HG02763 (cell line): Measurements from ENCODE around the gene CACNA1C.

Experiments used
- ATAC-seq: cut with Tn5 transposase; IDR thresholded peaks from one replicate; pipeline ENCODE4 v1.9.1; 2021; ENCODE audit warnings: mild to moderate bottlenecking, moderate library complexity; ENCODE audit not compliant: unreplicated experiment

CACNA1C gene

DNA sequence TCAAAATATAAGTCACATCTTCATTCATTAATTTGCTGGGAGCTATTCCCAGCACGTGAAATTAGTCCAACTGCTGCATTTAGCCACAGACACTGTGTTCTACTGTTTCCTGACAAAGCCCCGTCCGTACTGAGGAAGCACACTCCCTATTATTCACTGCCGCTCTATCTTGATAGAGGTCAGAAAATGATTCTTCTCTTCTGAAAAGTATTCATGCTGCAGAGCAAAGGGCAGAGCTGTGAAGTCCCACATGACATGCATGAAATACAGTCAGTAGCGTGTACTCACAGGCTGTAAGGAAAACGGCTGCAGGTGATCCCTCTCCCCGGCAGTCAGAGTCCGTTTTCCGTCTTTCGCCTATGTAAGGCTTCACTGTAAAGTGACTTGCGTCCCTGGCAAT lies 439.4 kb downstream of the CACNA1C start:
- ATAC-seq: no peak

GRCh38 chr12:2493086-2493485 lies 440.3 kb downstream of the CACNA1C start:
- no peak for ATAC-seq

- ATAC-seq: no peak
Measured at GRCh38 chr12:2494486-2495192, 441.9 kb downstream of the CACNA1C start.

GRCh38 chr12:2495417-2496112 lies 442.8 kb downstream of the CACNA1C start:
- ATAC-seq: no peak

GRCh38 chr12:2498964-2499500 lies 446.2 kb downstream of the CACNA1C start:
- no peak for ATAC-seq

- ATAC-seq: no peak
Measured at GRCh38 chr12:2501464-2502191, 448.8 kb downstream of the CACNA1C start.

GRCh38 chr12:2503036-2503435 lies 450.2 kb downstream of the CACNA1C start:
- ATAC-seq: no peak

GRCh38 chr12:2503762-2504161 lies 451.0 kb downstream of the CACNA1C start:
- no peak for ATAC-seq

DNA sequence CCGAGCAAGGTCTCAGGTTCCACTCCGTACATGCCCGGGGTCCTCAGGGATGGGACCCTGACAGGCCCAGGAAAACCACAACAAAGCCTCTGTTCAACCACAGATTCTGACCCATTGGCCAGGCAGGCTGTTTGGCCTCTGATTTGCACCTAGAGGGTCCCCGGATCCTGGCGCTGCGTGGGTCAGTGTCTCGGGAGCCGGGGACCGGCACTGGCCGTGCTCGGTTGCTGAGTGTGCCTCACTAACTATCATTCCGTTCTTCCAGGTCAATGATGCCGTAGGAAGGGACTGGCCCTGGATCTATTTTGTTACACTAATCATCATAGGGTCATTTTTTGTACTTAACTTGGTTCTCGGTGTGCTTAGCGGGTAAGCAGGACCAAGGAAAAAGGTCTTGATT lies 451.8 kb downstream of the CACNA1C start:
- ATAC-seq: no peak

- no peak for ATAC-seq
Measured at GRCh38 chr12:2507814-2508213, 455.0 kb downstream of the CACNA1C start.

GRCh38 chr12:2509137-2509536 lies 456.4 kb downstream of the CACNA1C start:
- ATAC-seq: no peak

DNA sequence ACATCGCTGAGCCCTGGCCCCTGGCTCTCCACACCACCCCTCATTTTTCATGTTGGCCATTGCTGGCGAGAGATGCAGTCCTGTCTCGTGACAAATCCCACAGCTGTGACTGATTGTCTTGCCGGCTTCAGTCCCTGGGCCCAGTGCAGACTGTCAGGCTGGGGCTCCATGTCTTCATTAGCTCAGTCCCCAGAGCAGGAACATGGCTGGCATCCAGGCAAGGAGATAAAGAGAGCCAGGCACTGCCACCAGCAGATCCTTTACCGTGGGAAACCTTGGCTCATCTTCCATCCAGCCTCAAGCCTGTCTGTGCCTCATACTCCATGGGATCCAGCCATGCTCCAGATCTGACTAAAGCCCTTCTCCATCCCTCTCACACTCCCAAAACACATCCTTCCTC lies 457.3 kb downstream of the CACNA1C start:
- no peak for ATAC-seq

- no peak for ATAC-seq
Measured at GRCh38 chr12:2513141-2514037, 460.6 kb downstream of the CACNA1C start.

DNA sequence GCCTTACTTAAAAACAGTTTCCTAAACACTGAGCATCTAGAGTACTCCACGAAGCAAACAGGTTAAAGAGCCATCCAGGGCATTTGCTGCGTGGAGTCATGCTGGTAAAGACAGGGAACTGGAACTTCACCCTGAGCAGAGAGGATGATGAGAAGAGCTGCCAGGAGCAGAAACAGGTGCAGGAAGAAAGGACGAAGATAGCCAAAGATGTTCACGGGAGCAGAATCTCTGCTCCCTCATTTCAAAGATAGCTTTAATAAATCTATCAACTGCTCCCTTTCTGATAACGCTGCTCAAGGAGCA lies 461.2 kb downstream of the CACNA1C start:
- no peak for ATAC-seq

- ATAC-seq: no peak
Measured at GRCh38 chr12:2520722-2521246, 468.0 kb downstream of the CACNA1C start.

DNA sequence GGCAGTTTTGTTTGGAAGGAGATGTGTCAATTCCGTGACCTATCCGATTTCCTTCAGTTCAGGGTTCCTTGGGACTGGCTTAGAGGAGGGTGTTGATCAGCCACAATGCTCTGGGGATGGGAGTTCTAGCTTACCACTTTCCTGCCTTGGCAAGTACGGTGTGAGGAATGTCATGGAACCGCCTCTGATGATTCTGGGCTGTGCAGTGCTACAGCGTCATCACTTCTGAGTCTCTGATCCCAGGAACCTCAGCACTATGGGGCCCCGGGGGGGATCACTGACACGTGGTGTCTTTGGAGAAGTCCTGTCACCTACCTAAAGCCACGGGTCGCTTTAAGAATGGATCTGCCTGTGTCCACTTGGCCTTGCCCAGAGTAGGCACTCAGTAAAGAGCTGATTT lies 470.5 kb downstream of the CACNA1C start:
- no peak for ATAC-seq

DNA sequence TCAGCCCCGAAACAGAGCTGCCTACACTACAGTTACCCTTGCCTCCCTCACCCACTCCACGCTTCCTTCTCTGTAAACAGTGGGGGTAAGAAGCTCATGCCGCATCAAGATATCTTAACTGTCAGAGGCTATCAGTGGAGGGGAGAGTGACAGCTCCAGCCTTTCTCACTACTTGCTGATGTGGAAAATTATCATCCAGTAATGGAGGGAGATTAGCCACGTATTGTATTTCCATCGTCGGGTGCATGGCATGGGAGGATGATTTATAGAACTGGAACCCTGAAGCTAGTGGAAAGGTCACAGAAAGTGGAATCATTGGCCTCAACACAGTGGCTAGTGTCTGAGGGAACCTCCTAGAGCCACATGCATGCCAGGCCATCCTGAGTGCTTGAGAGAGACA lies 471.1 kb downstream of the CACNA1C start:
- no peak for ATAC-seq

GRCh38 chr12:2526371-2526770 lies 473.6 kb downstream of the CACNA1C start:
- ATAC-seq: no peak

DNA sequence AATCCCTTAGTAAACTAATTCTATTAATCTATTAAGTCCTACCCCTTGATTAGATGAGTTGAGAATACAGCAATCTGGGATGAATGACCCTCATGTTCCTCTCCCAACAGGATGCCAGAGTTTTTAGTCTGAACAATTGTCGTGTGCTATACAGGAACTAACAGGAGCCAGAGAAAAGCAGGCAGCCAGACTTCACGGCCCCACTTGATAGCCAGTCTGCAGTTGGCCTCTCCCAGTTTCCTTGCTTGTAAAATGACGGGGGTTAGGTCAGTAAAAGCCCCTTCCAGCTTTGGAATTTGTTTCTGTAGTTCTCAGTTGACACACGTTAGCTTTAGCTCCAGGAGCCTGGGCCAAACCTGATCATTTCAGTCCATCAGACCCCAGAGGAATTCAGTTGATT lies 475.2 kb downstream of the CACNA1C start:
- no peak for ATAC-seq

- ATAC-seq: no peak
Measured at GRCh38 chr12:2529807-2530206, 477.0 kb downstream of the CACNA1C start.

- ATAC-seq: no peak
Measured at GRCh38 chr12:2531371-2531770, 478.6 kb downstream of the CACNA1C start.
